ENCODE results near the gene PRXL2B. TPM values are rescaled to one million over a fixed set of nuclear protein-coding genes. Genes with fewer than 3 reads are reported as not detected.

The PRXL2B gene
- total RNA-seq, 1 experiment from 2014 or later = 27.9 TPM

DNA sequence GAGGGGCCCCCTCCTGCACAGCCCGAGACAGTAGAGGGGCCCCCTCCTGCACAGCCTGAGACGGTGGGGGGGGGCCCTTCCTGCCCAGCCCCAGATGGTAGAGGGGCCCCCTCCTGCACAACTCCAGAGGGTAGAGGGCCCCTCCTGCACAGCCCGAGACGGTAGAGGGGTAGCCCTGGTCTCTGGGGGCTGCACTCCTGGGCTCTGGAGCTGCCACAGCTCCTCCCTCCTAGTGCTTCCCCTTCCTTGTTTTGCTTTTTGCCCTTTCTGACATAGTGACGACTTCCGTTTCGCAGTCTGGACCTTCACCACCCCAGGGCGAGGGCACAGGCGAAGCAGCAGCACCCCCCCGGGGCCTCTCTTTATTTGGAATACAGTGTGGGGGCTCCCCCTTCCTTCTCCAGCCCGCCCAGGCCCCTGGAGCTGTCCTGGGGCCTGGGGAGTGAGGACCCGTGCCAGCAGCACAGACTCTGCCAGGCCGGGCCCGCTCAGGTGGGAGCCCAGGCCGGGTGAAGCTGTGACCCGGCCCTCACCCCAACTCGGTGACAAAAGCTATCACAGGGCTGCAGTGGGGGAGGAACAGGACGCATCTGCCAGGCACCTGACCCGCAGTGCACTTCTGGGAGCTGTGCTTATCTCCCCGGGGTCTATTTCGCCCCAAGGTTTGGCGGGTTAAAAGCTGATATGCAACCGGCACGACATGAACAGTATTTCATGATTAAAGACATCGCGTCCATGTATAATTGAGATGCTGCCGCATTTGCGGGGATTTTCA is 1.1 kb upstream of the PRXL2B start:
- no peak for DNase-seq (ENCODE audit: low spot score)

GRCh38 chr1:2587071-2587859 is 688 bp downstream of the PRXL2B start:
- no peak for DNase-seq (ENCODE audit: low spot score)

GRCh38 chr1:2587860-2588571 is 1.4 kb downstream of the PRXL2B start:
- DNase-seq (ENCODE audit: low spot score) = no peak

GRCh38 chr1:2588661-2589430 is 2.3 kb downstream of the PRXL2B start:
- DNase-seq (ENCODE audit: low spot score) = no peak

- DNase-seq (ENCODE audit: low spot score) = no peak
Observed at GRCh38 chr1:2589431-2590232, 3.1 kb downstream of the PRXL2B start.

- DNase-seq (ENCODE audit: low spot score) = no peak
Observed at GRCh38 chr1:2590233-2591141, 3.9 kb downstream of the PRXL2B start.

DNA sequence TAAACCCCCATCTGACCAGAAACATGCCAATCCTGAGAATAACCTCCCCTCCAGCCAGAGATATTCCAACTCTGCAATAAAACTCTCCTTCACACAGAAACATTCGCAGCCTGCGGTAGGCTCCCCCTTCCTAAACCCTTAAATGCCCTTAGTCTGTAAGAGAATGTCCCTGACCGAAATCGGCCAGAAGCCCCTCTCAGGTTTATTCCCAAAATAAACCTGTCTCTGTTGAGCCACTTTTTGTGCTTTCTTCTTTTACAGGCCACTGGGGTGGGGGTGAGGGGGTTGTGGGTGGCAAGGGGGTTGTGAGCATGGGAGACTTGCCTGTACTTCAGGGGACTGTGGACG is 4.6 kb downstream of the PRXL2B start:
- DNase-seq (ENCODE audit: low spot score) = no peak

DNA sequence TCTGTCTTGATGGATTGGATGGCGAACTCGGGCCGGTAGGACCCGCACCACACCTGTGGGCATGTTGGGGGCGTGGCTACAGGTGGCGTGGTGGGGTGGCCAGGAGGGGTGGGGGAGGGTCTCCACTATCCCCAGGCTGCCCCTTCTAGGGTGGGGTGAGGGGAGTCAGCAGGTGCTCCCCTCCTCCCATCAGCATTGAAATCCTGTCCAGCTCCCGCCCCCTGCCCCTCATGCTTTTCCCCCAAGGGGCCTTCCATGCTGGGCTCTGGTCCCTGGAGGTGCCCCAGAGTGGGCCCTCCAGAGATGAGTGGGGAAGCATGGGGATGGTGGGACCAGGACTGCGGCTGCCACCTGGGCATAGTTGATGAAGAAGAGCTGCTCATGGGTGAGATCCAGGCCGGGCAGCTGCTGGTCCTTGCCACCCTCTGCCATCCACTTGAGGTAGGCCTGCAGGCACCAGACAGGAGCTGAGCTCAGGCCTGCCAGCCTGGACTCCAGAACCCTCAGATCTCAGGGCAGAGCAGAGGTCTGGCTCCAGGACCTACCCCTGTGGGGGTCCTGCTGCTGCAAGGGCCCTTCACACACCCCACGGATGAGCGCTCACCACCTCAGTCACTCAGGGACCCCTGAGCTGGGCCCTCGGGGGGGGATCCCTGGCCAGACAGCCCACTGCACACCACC is 5.1 kb downstream of the PRXL2B start:
- DNase-seq (ENCODE audit: low spot score) = no peak

- DNase-seq (ENCODE audit: low spot score) = no peak
Observed at GRCh38 chr1:2592672-2593071, 6.1 kb downstream of the PRXL2B start.

DNA sequence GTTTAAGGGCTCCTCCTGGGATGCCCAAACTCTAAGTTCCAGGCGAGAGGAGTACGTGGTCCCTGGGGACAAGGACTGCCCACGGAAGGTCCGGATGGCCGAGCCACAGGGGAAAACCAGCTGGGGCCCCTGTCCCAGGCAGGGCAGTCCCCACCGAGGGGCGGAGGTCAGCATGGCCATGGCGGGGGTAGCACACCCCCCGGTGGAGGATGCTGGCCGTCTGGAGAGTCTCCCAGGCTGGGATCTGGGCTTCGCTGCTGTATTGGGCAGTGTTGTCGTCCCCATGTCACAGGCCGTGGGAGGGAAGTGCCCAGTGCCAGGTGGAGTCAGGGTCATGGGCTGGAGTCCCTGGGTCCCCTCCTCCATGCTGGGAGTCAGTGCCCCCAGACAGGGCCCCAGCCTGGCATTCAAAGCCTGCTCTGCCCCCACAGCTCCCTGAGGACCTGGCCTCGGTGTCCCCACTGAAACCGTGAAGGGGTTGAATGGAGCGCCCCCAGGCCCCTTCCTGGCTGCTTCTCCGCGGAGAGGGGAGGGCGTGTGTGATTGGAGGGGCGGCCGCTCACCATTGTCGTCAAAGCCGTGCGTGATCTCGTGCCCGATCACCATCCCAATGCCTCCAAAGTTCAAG is 6.8 kb downstream of the PRXL2B start:
- DNase-seq (ENCODE audit: low spot score) = no peak

DNA sequence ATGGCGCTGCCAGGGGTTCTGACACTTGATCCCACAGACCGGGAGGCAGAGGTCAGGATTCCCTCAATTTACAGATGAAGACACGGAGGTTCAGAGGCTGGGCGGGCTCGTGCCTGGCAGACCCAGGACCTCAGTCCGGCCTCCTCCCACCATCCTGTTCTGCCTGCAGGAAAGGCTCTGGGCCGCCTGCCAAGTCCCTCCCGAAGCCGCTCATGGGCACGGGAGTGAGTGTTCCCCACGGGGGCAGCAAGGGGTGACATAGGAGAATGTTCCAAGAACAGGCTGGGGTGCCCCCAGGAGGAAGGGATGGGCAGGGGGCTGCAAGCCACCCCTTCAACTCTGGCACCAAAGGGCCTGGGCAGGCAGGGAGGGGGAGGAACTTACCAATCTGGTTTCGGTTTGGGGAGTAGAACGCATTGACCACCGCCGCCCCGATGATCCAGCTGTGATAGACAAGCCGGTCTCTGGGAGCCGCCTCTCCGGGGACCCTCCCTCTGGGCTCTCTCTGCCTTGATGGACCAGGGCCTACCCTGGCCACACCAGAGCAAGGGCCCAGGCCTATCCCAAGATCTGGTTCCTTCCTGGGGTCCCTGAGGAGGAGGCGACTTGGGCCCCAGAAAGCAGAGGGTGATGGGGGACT is 7.5 kb downstream of the PRXL2B start:
- DNase-seq (ENCODE audit: low spot score) = no peak

GRCh38 chr1:2594641-2595131 is 8.1 kb downstream of the PRXL2B start:
- DNase-seq (ENCODE audit: low spot score) = no peak

DNA sequence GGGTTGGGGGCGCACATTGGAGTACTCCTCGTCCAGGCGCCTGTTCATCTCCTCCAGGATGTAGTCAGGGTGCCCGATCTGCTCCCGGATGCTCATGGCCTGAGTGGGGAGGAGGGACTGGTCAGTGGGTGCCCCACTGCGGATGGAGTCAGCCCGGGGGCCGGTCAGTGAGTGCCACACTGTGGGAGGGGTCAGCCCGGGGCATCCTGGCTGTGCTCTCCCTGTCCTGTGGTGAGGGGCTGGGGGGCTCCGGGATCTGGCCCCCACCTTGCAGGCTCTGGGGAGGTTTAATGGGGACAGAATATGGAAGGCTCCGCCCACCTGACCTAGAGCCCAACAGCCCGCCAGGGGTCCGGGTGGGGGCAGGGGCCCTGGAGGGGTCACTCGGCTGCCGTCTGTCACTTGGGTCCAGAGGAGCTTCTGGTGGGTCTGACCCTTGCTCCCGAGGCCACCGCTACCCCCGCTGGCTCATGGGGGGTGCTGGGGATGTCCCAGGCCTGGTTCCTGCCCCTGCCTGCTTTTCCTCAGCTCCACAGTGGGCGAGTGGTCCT is 8.8 kb downstream of the PRXL2B start:
- DNase-seq (ENCODE audit: low spot score) = no peak

- no peak for DNase-seq (ENCODE audit: low spot score)
Observed at GRCh38 chr1:2595812-2596529, 9.4 kb downstream of the PRXL2B start.

DNA sequence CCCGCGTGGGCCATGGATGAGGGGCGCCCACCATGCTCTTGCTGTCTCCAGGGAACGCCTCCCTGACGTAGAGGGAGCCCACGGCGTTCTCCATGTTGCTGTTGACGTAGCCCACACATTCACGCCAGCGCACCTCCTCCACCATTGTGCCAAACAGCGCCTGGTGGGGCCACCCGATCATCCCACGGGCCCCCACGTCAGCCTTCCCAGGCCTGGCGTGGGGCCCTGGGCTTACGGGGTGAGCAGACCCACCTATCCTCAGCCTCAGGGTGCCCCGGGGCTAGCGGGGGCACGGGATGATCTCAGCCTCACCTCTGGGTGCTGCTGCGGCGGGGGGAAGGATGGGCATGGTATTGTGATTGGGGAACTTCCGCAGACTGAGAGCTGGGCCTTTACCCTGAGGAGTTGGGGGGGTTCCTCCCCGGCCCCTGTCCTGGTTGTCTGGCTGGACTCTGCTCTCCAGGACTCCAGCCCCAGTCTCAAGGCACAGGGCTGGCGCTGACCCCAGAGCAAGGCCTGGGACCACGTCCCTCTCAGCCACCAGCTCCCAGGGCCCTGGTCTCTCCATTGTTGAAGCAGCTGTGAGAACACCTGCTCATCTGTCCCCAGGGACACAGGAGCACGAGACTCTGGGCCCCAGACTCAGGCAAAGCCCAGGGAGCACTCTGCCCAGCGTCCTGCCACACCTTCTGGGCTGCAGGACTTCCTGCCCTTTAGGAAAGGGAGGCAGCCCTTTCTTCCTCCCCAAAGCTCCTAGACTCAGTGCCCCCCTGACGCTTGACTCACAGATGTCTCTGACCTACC is 10.2 kb downstream of the PRXL2B start:
- DNase-seq (ENCODE audit: low spot score) = no peak
